Neural progenitor cell (in vitro differentiated cells): Measurements from ENCODE around the gene JAZF1. TPM values are rescaled to one million over a fixed set of nuclear protein-coding genes. Genes with fewer than 3 reads are reported as not detected.

Experiments used
- DNase-seq: peaks from one replicate; pipeline ENCODE4 v3.0.0-alpha.2; 2016; ENCODE audit warnings: low spot score
- H2AFZ ChIP-seq: fragments of 200-600 bp; sonication (generic); replicated peaks from 2 replicates; pipeline ENCODE4 v1.6.1; 2016; ENCODE audit warnings: antibody characterized with exemption
- H3F3A ChIP-seq: fragments of 200-600 bp; sonication (generic); 2 replicates; pipeline ENCODE4 v1.6.1; 2016; ENCODE audit warnings: antibody characterized with exemption, low read depth
- H3K27ac ChIP-seq: fragments of 200-600 bp; sonication (generic); 2 replicates; pipeline ENCODE4 v1.5.1; 2016; ENCODE audit warnings: mild to moderate bottlenecking
- H3K27me3 ChIP-seq: fragments of 200-600 bp; sonication (generic); 2 replicates; pipeline ENCODE4 v1.6.1; 2016; ENCODE audit warnings: mild to moderate bottlenecking, moderate library complexity
- H3K36me3 ChIP-seq: fragments of 200-600 bp; sonication (generic); 2 replicates; pipeline ENCODE4 v1.5.1; 2016
- H3K4me1 ChIP-seq: fragments of 200-600 bp; sonication (generic); 2 replicates; pipeline ENCODE4 v1.6.1; 2016; ENCODE audit warnings: mixed run types
- H3K4me2 ChIP-seq: fragments of 200-600 bp; sonication (generic); 2 replicates; pipeline ENCODE4 v1.6.1; 2016
- H3K4me3 ChIP-seq: fragments of 200-600 bp; sonication (generic); 2 replicates; pipeline ENCODE4 v1.5.1; 2016
- H3K79me2 ChIP-seq: fragments of 200-600 bp; sonication (generic); 2 replicates; pipeline ENCODE4 v1.6.1; 2016; ENCODE audit warnings: low read depth
- H3K9ac ChIP-seq: fragments of 200-600 bp; sonication (generic); 2 replicates; pipeline ENCODE4 v1.6.1; 2016
- H3K9me3 ChIP-seq: fragments of 200-600 bp; sonication (generic); 2 replicates; pipeline ENCODE4 v1.5.1; 2016; ENCODE audit warnings: low read depth
- H4K20me1 ChIP-seq: fragments of 200-600 bp; sonication (generic); 2 replicates; pipeline ENCODE4 v1.6.1; 2016; ENCODE audit warnings: low read depth
- H3K27ac Mint-ChIP-seq: 3 replicates; pipeline ENCODE4 v1.8.0; 2021; ENCODE audit warnings: mixed read lengths
- H3K27me3 Mint-ChIP-seq: 2 replicates; pipeline ENCODE4 v1.8.0; 2022; ENCODE audit warnings: low read depth, mild to moderate bottlenecking, inconsistent platforms, moderate library complexity, mixed read lengths; ENCODE audit not compliant: insufficient read depth
- H3K36me3 Mint-ChIP-seq: 3 replicates; pipeline ENCODE4 v1.8.0; 2021; ENCODE audit warnings: mixed read lengths
- H3K4me1 Mint-ChIP-seq: 3 replicates; pipeline ENCODE4 v1.8.0; 2021; ENCODE audit warnings: mixed read lengths
- H3K4me3 Mint-ChIP-seq: 3 replicates; pipeline ENCODE4 v1.8.0; 2021; ENCODE audit warnings: mild to moderate bottlenecking, moderate library complexity, mixed read lengths
- H3K9me3 Mint-ChIP-seq: 3 replicates; pipeline ENCODE4 v1.8.0; 2020; ENCODE audit warnings: mixed read lengths
- EZH2 ChIP-seq: fragments of 200-600 bp; sonication (generic); IDR thresholded peaks from 2 replicates; pipeline ENCODE4 v1.6.1; 2017; ENCODE audit warnings: antibody characterized with exemption, mild to moderate bottlenecking, moderate library complexity
- EZH2phosphoT487 ChIP-seq: fragments of 200-600 bp; sonication (generic); IDR thresholded peaks from 2 replicates; pipeline ENCODE4 v1.6.1; 2017; ENCODE audit warnings: antibody characterized with exemption
- total RNA-seq: library from RNA; depleted of rRNA; stranded (reverse); fragments of >200 nt; gene quantifications from 2 replicates; pipeline ENCODE4 v1.2.3, GENCODE V29; 2015; ENCODE audit warnings: low replicate concordance
- TF ChIP-seq, protein P1 (sequence below): fragments of 200-600 bp; sonication (generic); IDR thresholded peaks from 2 replicates; pipeline ENCODE4 v1.5.1; 2017; ENCODE audit warnings: antibody characterized with exemption, mild to moderate bottlenecking

The JAZF1 gene
- total RNA-seq, 1 donor from 2014 or later, result 3.1 TPM

GRCh38 chr7:28013441-28013840, 167.2 kb downstream of the JAZF1 start:
- peaks cover 5% of the 10 kb centered on the region for H3K27me3 Mint-ChIP-seq

GRCh38 chr7:28013019-28013418, 167.6 kb downstream of the JAZF1 start:
- Mint-ChIP-seq H3K27me3 (peaks cover 2% of the 10 kb centered on the region), H3K4me3 (no peak overlapping the region), H3K36me3 (peaks cover 2% of the 10 kb centered on the region), H3K27ac (no peak overlapping the region), H3K4me1 (no peaks in the 10 kb centered on the region), H3K9me3 (peaks cover 5% of the 10 kb centered on the region)
- Histone ChIP-seq H3F3A (no peaks in the 10 kb centered on the region), H3K4me3 (no peak overlapping the region), H3K79me2 (no peaks in the 10 kb centered on the region), H3K9me3 (no peaks in the 10 kb centered on the region), H3K4me2 (no peak overlapping the region), H2AFZ (no peak overlapping the region), H3K9ac (no peak overlapping the region), H3K27me3 (no peaks in the 10 kb centered on the region), H3K4me1 (no peaks in the 10 kb centered on the region), H3K36me3 (no peaks in the 10 kb centered on the region), H4K20me1 (no peaks in the 10 kb centered on the region), H3K27ac (no peak overlapping the region)
- no peak for DNase-seq
- TF ChIP-seq EZH2 (no peak), EZH2phosphoT487 (no peak)
- TF ChIP-seq, protein P1, sequence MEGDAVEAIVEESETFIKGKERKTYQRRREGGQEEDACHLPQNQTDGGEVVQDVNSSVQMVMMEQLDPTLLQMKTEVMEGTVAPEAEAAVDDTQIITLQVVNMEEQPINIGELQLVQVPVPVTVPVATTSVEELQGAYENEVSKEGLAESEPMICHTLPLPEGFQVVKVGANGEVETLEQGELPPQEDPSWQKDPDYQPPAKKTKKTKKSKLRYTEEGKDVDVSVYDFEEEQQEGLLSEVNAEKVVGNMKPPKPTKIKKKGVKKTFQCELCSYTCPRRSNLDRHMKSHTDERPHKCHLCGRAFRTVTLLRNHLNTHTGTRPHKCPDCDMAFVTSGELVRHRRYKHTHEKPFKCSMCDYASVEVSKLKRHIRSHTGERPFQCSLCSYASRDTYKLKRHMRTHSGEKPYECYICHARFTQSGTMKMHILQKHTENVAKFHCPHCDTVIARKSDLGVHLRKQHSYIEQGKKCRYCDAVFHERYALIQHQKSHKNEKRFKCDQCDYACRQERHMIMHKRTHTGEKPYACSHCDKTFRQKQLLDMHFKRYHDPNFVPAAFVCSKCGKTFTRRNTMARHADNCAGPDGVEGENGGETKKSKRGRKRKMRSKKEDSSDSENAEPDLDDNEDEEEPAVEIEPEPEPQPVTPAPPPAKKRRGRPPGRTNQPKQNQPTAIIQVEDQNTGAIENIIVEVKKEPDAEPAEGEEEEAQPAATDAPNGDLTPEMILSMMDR, result no peak

More at GRCh38 chr7:28013441-28013840, 167.2 kb downstream of the JAZF1 start:
- no peak overlapping the region for H3K4me2 ChIP-seq
- no peak overlapping the region for H3K4me3 ChIP-seq
- DNase-seq, result no peak
- no peaks in the 10 kb centered on the region for H4K20me1 ChIP-seq
- H3K9me3 ChIP-seq, result no peaks in the 10 kb centered on the region
- no peaks in the 10 kb centered on the region for H3K79me2 ChIP-seq
- TF ChIP-seq EZH2, result no peak
- TF ChIP-seq, protein P1, result no peak
- TF ChIP-seq EZH2phosphoT487, result no peak
- H3K4me1 Mint-ChIP-seq, result no peaks in the 10 kb centered on the region
- H3K9ac ChIP-seq, result no peak overlapping the region
- H3K27me3 ChIP-seq, result no peaks in the 10 kb centered on the region
- H3K36me3 Mint-ChIP-seq, result peaks cover 2% of the 10 kb centered on the region
- H3K4me3 Mint-ChIP-seq, result no peak overlapping the region
- no peaks in the 10 kb centered on the region for H3F3A ChIP-seq
- H3K27ac ChIP-seq, result no peak overlapping the region
- no peak overlapping the region for H3K27ac Mint-ChIP-seq
- no peak overlapping the region for H2AFZ ChIP-seq
- peaks cover 5% of the 10 kb centered on the region for H3K9me3 Mint-ChIP-seq
- H3K4me1 ChIP-seq, result no peaks in the 10 kb centered on the region
- H3K36me3 ChIP-seq, result no peaks in the 10 kb centered on the region

DNA sequence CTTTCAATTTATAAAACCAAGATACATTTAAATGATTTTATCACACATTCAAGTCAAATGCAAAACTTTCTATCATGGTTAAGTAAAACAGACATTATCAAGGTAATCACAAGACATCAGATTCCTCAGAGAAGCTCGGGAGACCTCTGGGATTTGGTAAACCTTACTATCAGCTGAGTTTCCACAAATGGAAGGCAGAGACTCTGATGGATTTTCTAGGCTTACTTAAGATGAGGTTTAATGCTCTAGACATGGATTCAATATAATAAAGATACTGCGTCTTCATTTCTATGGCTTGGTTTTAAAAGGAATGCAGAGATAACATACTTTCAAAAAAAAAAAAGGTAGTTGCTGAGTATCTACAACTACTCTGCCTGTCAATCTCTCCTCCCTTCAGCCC, 171.7 kb downstream of the JAZF1 start:
- no peaks in the 10 kb centered on the region for H3K9me3 ChIP-seq
- DNase-seq, result no peak
- H3K4me1 Mint-ChIP-seq, result peaks cover 7% of the 10 kb centered on the region
- H3K36me3 Mint-ChIP-seq, result no peaks in the 10 kb centered on the region
- no peaks in the 10 kb centered on the region for H4K20me1 ChIP-seq
- no peak overlapping the region for H3K27ac Mint-ChIP-seq
- H3K27ac ChIP-seq, result no peak overlapping the region
- H3K79me2 ChIP-seq, result no peaks in the 10 kb centered on the region
- H3K4me1 ChIP-seq, result no peaks in the 10 kb centered on the region
- H3K4me3 Mint-ChIP-seq, result no peak overlapping the region
- no peaks in the 10 kb centered on the region for H3K9me3 Mint-ChIP-seq
- TF ChIP-seq EZH2 (no peak), EZH2phosphoT487 (no peak)
- TF ChIP-seq, protein P1, result no peak
- no peaks in the 10 kb centered on the region for H3K27me3 ChIP-seq
- no peak overlapping the region for H3K4me3 ChIP-seq
- no peaks in the 10 kb centered on the region for H3K36me3 ChIP-seq
- no peaks in the 10 kb centered on the region for H3F3A ChIP-seq
- H3K27me3 Mint-ChIP-seq, result no peaks in the 10 kb centered on the region
- no peak overlapping the region for H3K4me2 ChIP-seq
- H3K9ac ChIP-seq, result no peak overlapping the region
- no peak overlapping the region for H2AFZ ChIP-seq
